HCEC 1CT (cell line): Measurements from ENCODE around the gene FBXL7.

Source experiments
- DNase-seq: peaks from one replicate; pipeline ENCODE4 v3.0.0-alpha.2; 2017

FBXL7 gene

GRCh38 chr5:15545082-15545481 lies 45.1 kb downstream of the FBXL7 start:
- no peak for DNase-seq

- DNase-seq, result no peak
Measured at GRCh38 chr5:15547261-15547839, 47.4 kb downstream of the FBXL7 start.

GRCh38 chr5:15549961-15550360 lies 50.0 kb downstream of the FBXL7 start:
- DNase-seq, result no peak

GRCh38 chr5:15550502-15551112 lies 50.6 kb downstream of the FBXL7 start:
- DNase-seq, result no peak

- no peak for DNase-seq
Measured at GRCh38 chr5:15551113-15551504, 51.1 kb downstream of the FBXL7 start.

- DNase-seq, result no peak
Measured at GRCh38 chr5:15554542-15554941, 54.6 kb downstream of the FBXL7 start.

- no peak for DNase-seq
Measured at GRCh38 chr5:15555176-15555575, 55.2 kb downstream of the FBXL7 start.

GRCh38 chr5:15558240-15558639 lies 58.3 kb downstream of the FBXL7 start:
- DNase-seq, result no peak

- DNase-seq, result no peak
Measured at GRCh38 chr5:15558681-15559080, 58.7 kb downstream of the FBXL7 start.

GRCh38 chr5:15560421-15560820 lies 60.4 kb downstream of the FBXL7 start:
- peak; percentile 24 for DNase-seq

GRCh38 chr5:15564523-15564922 lies 64.5 kb downstream of the FBXL7 start:
- no peak for DNase-seq

- no peak for DNase-seq
Measured at GRCh38 chr5:15564957-15565356, 65.0 kb downstream of the FBXL7 start.

GRCh38 chr5:15566306-15566705 lies 66.3 kb downstream of the FBXL7 start:
- DNase-seq, result no peak

- DNase-seq, result no peak
Measured at GRCh38 chr5:15566789-15567188, 66.8 kb downstream of the FBXL7 start.

GRCh38 chr5:15570491-15570890 lies 70.5 kb downstream of the FBXL7 start:
- no peak for DNase-seq

GRCh38 chr5:15571081-15571480 lies 71.1 kb downstream of the FBXL7 start:
- DNase-seq, result no peak

- no peak for DNase-seq
Measured at GRCh38 chr5:15571618-15572017, 71.6 kb downstream of the FBXL7 start.

GRCh38 chr5:15573590-15573989 lies 73.6 kb downstream of the FBXL7 start:
- DNase-seq, result peak; percentile 16

- no peak for DNase-seq
Measured at GRCh38 chr5:15574128-15574527, 74.1 kb downstream of the FBXL7 start.

GRCh38 chr5:15574806-15575325 lies 74.9 kb downstream of the FBXL7 start:
- DNase-seq, result no peak

GRCh38 chr5:15575666-15576065 lies 75.7 kb downstream of the FBXL7 start:
- no peak for DNase-seq

GRCh38 chr5:15577132-15577531 lies 77.2 kb downstream of the FBXL7 start:
- DNase-seq, result no peak

GRCh38 chr5:15577831-15578230 lies 77.9 kb downstream of the FBXL7 start:
- DNase-seq, result no peak

GRCh38 chr5:15579193-15579990 lies 79.4 kb downstream of the FBXL7 start:
- DNase-seq, result no peak
